Stimulated activated CD4-positive, alpha-beta T cell treated with anti-CD3 and anti-CD28 coated beads, Interleukin-1b, Interleukin-23, amount 100 ng/mL, for 1 hour (primary cell): Measurements from ENCODE around the gene RAP1GAP2.

ENCODE experiments used
- DNase-seq, 2 donors: peaks; one replicate each; pipeline ENCODE4 v3.0.0-alpha.2; 2020; ENCODE audit warnings: low read depth in 2 of 2

The RAP1GAP2 gene

GRCh38 chr17:2911035-2911754, 115.0 kb downstream of the RAP1GAP2 start:
- DNase-seq: no peak

GRCh38 chr17:2911755-2912111, 115.5 kb downstream of the RAP1GAP2 start:
- no peak for DNase-seq

GRCh38 chr17:2912754-2913153, 116.5 kb downstream of the RAP1GAP2 start:
- DNase-seq: no peak

GRCh38 chr17:2916461-2916860, 120.2 kb downstream of the RAP1GAP2 start:
- DNase-seq: no peak

- no peak for DNase-seq
These were observed 125.2 kb downstream of the RAP1GAP2 start for GRCh38 chr17:2921443-2921842.

- DNase-seq: no peak
These were observed 128.0 kb downstream of the RAP1GAP2 start for GRCh38 chr17:2924211-2924610.

GRCh38 chr17:2925011-2925410, 128.8 kb downstream of the RAP1GAP2 start:
- DNase-seq: no peak

GRCh38 chr17:2926019-2926650, 129.9 kb downstream of the RAP1GAP2 start:
- DNase-seq: no peak

- no peak for DNase-seq
These were observed 132.2 kb downstream of the RAP1GAP2 start for GRCh38 chr17:2928294-2928890.

GRCh38 chr17:2929881-2930533, 133.8 kb downstream of the RAP1GAP2 start:
- DNase-seq: no peak

- DNase-seq: no peak
These were observed 135.6 kb downstream of the RAP1GAP2 start for GRCh38 chr17:2931876-2932275.

- no peak for DNase-seq
These were observed 136.7 kb downstream of the RAP1GAP2 start for GRCh38 chr17:2932946-2933345.

- no peak for DNase-seq
These were observed 137.4 kb downstream of the RAP1GAP2 start for GRCh38 chr17:2933606-2934005.

GRCh38 chr17:2935632-2936031, 139.4 kb downstream of the RAP1GAP2 start:
- no peak for DNase-seq

GRCh38 chr17:2936351-2936750, 140.1 kb downstream of the RAP1GAP2 start:
- DNase-seq: no peak

- DNase-seq: no peak
These were observed 140.6 kb downstream of the RAP1GAP2 start for GRCh38 chr17:2936771-2937321.

GRCh38 chr17:2937331-2938003, 141.2 kb downstream of the RAP1GAP2 start:
- no peak for DNase-seq

GRCh38 chr17:2939714-2940351, 143.6 kb downstream of the RAP1GAP2 start:
- no peak for DNase-seq

- DNase-seq: no peak
These were observed 144.1 kb downstream of the RAP1GAP2 start for GRCh38 chr17:2940352-2940751.

GRCh38 chr17:2943981-2944380, 147.7 kb downstream of the RAP1GAP2 start:
- DNase-seq: no peak

- no peak for DNase-seq
These were observed 149.1 kb downstream of the RAP1GAP2 start for GRCh38 chr17:2945299-2945698.
